Endothelial cell (in vitro differentiated cells): ENCODE measurements around the gene FBXO3. TPM values are rescaled to one million over a fixed set of nuclear protein-coding genes. Genes with fewer than 3 reads are reported as not detected.

ENCODE experiments used
- DNase-seq: peaks from one replicate; pipeline ENCODE4 v3.0.0; 2021; ENCODE audit warnings: low spot score
- H3K27ac Mint-ChIP-seq: one replicate; pipeline ENCODE4 v1.8.0; 2021; ENCODE audit warnings: mixed read lengths, inconsistent platforms; ENCODE audit not compliant: unreplicated experiment
- H3K27me3 Mint-ChIP-seq: one replicate; pipeline ENCODE4 v1.8.0; 2021; ENCODE audit warnings: mild to moderate bottlenecking, moderate library complexity, mixed read lengths, inconsistent platforms; ENCODE audit not compliant: unreplicated experiment
- H3K36me3 Mint-ChIP-seq: one replicate; pipeline ENCODE4 v1.8.0; 2021; ENCODE audit warnings: mild to moderate bottlenecking, low read depth, mixed read lengths, inconsistent platforms; ENCODE audit not compliant: unreplicated experiment
- H3K4me1 Mint-ChIP-seq: one replicate; pipeline ENCODE4 v1.8.0; 2021; ENCODE audit warnings: mild to moderate bottlenecking, mixed read lengths, inconsistent platforms; ENCODE audit not compliant: unreplicated experiment
- H3K4me3 Mint-ChIP-seq: one replicate; pipeline ENCODE4 v1.8.0; 2021; ENCODE audit warnings: mild to moderate bottlenecking, mixed read lengths, inconsistent platforms; ENCODE audit not compliant: unreplicated experiment
- H3K9me3 Mint-ChIP-seq: one replicate; pipeline ENCODE4 v1.8.0; 2021; ENCODE audit warnings: mixed read lengths, inconsistent platforms; ENCODE audit not compliant: unreplicated experiment
- CTCF ChIP-seq: fragments of 200-600 bp; sonication (generic); IDR thresholded peaks from one replicate; pipeline ENCODE4 v1.5.0; 2021; ENCODE audit warnings: antibody characterized with exemption; ENCODE audit not compliant: unreplicated experiment
- total RNA-seq: library from RNA; stranded (reverse); fragmentation: NEBNext Ultra II Directional; extraction: Animal tissue kit (Norgen Biotek cat#: 25700); gene quantifications from one replicate; pipeline ENCODE4 v1.2.1, GENCODE V29; 2021; ENCODE audit not compliant: unreplicated experiment

FBXO3 gene
- total RNA-seq, 1 donor from 2014 or later, result 22.6 TPM

GRCh38 chr11:33787076-33787475 lies 12.8 kb upstream of the FBXO3 start:
- Mint-ChIP-seq H3K27ac (no peak overlapping the region), H3K4me1 (peaks cover 9% of the 10 kb centered on the region), H3K36me3 (no peaks in the 10 kb centered on the region)

GRCh38 chr11:33785609-33786008 lies 11.3 kb upstream of the FBXO3 start:
- H3K36me3 Mint-ChIP-seq, result no peaks in the 10 kb centered on the region
- no peak overlapping the region for H3K27ac Mint-ChIP-seq
- H3K4me1 Mint-ChIP-seq, result peaks cover 9% of the 10 kb centered on the region
- no peak for TF ChIP-seq CTCF
- H3K4me3 Mint-ChIP-seq, result no peak overlapping the region
- no peaks in the 10 kb centered on the region for H3K9me3 Mint-ChIP-seq
- H3K27me3 Mint-ChIP-seq, result peaks cover 2% of the 10 kb centered on the region
- no peak for DNase-seq

More at GRCh38 chr11:33787076-33787475, 12.8 kb upstream of the FBXO3 start:
- TF ChIP-seq CTCF, result no peak
- no peaks in the 10 kb centered on the region for H3K9me3 Mint-ChIP-seq
- DNase-seq, result no peak
- H3K27me3 Mint-ChIP-seq, result no peaks in the 10 kb centered on the region
- H3K4me3 Mint-ChIP-seq, result no peak overlapping the region

- Mint-ChIP-seq H3K9me3 (no peaks in the 10 kb centered on the region), H3K4me3 (no peak overlapping the region), H3K36me3 (no peaks in the 10 kb centered on the region), H3K27ac (no peak overlapping the region), H3K4me1 (peaks cover 10% of the 10 kb centered on the region), H3K27me3 (peaks cover 3% of the 10 kb centered on the region)
- no peak for DNase-seq
- no peak for TF ChIP-seq CTCF
Observed at GRCh38 chr11:33779849-33780528, 5.7 kb upstream of the FBXO3 start.

GRCh38 chr11:33778675-33779074 lies 4.4 kb upstream of the FBXO3 start:
- peaks cover 10% of the 10 kb centered on the region for H3K4me1 Mint-ChIP-seq
- DNase-seq, result no peak
- no peak overlapping the region for H3K27ac Mint-ChIP-seq
- H3K4me3 Mint-ChIP-seq, result no peak overlapping the region
- H3K36me3 Mint-ChIP-seq, result peaks cover under 1% of the 10 kb centered on the region
- no peaks in the 10 kb centered on the region for H3K9me3 Mint-ChIP-seq
- H3K27me3 Mint-ChIP-seq, result peaks cover 7% of the 10 kb centered on the region
- TF ChIP-seq CTCF, result no peak

GRCh38 chr11:33777906-33778305 lies 3.6 kb upstream of the FBXO3 start:
- Mint-ChIP-seq H3K9me3 (no peaks in the 10 kb centered on the region), H3K36me3 (peaks cover 5% of the 10 kb centered on the region), H3K27ac (no peak overlapping the region), H3K4me3 (no peak overlapping the region), H3K27me3 (peaks cover 10% of the 10 kb centered on the region), H3K4me1 (peaks cover 15% of the 10 kb centered on the region)
- no peak for TF ChIP-seq CTCF
- no peak for DNase-seq
